Activated CD8-positive, alpha-beta memory T cell treated with anti-CD3 and anti-CD28 coated beads for 4 hours (primary cell): ENCODE data around the gene TAF1C.
"Not testable (repeated sequence)": the region's sequence is repeated elsewhere in the genome, so short reads cannot be mapped to it uniquely, and the experiment has no call there.

Experiments
- DNase-seq, 2 donors: peaks; one replicate each; pipeline ENCODE4 v3.0.0-alpha.2; 2020; ENCODE audit warnings: low read depth in 2 of 2

The TAF1C gene

GRCh38 chr16:84212154-84212553 is 25.3 kb upstream of the TAF1C start:
- no peak for DNase-seq

GRCh38 chr16:84209989-84210388 is 23.1 kb upstream of the TAF1C start:
- no peak for DNase-seq

DNA sequence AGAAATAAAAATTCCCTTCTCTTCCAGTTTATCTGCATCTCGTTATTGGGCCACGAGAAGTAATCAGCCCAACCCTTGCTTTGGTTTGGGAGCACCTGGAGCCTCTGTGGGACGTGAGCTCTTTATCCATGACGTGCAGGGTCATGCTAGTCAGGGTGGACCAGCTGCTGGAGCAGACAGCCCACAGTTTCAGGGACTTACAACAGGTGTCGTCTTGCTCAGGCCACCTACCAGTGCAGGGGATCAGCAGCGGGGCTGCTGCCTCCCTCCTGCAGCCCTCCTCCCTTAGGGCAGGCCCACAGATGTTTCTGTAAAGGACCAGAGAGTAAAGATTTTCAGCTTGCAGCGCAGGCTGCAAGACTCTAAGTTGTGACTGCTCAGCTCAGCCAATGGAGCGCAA is 21.0 kb upstream of the TAF1C start:
- no peak for DNase-seq

GRCh38 chr16:84207251-84207650 is 20.4 kb upstream of the TAF1C start:
- no peak for DNase-seq

DNA sequence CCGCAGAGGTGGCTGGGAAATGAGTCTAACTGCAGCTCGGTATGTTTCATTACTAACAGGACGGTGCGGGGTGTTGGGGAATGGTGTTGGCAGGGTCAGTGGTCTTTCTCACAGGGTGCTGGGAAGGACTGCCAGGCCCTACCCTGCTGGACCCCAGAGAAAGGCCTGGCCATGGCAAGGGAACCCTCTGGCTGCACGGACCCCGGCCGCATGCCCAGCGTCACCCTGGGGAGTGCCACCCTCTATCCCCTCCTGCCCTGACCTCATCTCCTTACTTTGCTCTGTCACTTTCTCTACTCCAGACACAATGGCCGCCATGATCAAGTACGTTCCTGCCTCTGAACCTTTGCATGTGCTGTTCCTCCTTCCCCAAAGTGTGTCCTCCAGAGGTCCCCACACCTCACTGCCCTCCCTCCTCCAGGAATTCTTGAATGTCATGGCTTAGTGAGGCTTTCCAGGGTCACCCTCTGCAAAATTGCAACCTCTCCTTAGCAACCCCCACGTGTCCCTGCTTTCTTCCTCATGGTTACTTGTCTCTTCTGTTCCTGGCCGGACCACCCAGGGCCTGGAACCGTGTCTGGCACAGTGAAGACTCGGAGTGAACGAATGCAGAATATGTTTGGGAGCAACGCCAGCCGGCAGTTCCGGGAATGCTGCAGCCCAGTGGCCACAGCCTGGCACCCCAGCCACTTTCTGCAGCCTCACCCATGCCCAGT is 19.3 kb upstream of the TAF1C start:
- no peak for DNase-seq

GRCh38 chr16:84205123-84205522 is 18.3 kb upstream of the TAF1C start:
- DNase-seq: not testable (repeated sequence)

GRCh38 chr16:84204551-84204950 is 17.7 kb upstream of the TAF1C start:
- DNase-seq: not testable (repeated sequence)

GRCh38 chr16:84199861-84200260 is 13.0 kb upstream of the TAF1C start:
- no peak for DNase-seq

DNA sequence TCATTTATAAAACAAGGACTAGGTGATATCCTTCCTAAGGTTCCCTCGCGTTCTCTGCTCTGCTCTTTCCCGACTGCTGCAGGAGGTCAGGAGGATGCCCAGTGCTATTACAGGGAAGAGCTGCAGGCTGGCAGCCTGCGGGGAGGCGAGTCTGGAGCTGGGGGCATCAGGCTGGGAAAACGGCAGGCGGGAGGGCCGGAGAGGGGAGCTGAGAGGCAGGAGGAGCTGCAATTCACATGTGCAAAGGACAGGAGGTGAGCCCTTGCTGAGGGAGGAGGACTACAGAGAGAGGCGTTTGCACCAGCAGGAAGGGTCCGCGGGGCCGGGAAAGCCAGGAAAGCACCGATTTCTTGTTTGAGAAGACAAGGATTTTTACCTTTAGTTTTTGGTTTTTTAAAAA is 12.2 kb upstream of the TAF1C start:
- DNase-seq: no peak

GRCh38 chr16:84198401-84198800 is 11.5 kb upstream of the TAF1C start:
- DNase-seq: no peak

DNA sequence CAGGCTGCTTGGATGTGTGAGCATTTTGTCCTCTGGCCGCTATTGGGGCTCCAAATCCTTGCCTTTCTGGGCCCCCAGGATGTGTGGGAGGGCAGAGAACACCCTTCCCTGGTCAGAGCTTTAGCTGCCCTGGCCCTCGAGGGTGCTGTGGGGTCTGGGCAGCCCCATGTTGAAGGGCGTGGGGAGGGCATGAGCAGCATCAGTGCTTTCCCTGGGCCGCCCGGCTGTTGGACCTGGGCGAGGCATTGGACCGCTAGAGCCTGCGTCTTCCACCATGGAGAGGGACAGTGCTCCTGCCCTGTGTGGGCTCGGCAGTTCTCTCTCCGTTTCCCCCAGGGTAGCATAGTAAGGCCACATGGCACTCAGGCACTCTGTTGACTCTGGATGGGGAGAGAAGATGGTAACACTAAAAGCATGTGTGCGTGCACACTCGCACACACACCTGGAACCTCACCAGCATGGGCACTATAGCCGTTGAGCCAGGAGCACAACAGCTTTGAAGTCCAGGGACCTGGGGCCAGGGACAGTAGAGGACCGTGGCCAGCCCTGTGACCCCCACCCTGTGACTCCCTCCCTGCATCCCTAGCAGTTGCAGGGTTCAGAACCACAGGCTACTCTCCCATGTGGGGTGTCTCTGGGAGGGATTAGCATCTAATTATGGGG is 10.7 kb upstream of the TAF1C start:
- no peak for DNase-seq

GRCh38 chr16:84196727-84197394 is 10.0 kb upstream of the TAF1C start:
- no peak for DNase-seq

DNA sequence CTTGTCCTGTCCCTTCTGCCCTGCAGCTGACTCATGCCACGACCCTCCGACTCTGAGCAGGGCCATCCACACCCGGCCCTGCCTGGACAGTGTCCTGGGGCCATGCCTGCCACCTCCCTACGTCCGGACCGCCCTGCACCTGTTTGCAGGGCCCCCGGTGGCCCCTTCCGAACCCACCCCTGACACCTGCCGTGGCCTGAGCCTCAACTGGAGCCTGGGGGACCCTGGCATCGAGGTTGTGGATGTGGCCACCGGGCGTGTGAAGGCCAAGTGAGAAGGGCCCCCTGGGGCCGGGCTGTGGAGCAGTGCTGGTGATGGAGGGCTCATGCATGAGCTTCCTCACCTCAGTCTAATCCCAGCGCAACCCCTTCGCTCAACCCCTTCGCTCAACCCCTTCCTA is 9.2 kb upstream of the TAF1C start:
- DNase-seq: no peak

DNA sequence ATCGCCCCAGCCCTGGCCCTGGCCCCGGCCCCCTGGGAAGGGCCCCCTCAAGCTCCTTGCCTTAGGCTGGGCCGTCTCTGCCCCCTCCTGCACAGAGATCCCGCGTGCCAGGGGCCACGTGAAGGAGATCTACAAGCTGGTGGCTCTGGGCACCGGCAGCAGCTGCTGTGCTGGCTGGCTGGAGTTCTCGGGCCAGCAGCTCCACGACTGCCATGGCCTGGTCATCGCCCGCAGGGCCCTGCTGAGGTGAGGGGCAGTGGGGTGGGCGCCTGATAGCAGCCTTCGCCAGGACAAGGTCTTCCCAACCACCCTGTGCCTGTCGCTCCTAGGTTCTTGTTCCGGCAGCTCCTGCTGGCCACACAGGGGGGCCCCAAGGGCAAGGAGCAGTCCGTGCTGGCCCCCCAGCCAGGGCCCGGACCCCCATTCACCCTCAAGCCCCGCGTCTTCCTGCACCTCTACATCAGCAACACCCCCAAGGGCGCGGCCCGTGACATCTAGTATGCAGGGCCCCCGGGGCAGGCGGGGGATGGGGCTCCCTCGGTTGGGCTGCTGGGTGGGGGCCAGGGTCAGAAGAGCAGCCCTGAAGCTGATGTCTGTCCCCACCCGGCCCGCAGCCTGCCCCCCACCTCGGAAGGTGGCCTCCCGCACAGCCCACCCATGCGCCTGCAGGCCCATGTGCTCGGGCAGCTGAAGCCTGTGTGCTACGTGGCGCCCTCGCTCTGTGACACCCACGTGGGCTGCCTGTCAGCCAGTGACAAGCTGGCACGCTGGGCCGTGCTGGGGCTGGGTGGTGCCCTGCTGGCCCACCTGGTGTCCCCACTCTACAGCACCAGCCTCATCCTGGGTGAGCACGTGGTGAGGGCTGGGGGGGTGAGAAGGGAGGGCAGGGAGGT is 8.6 kb upstream of the TAF1C start:
- no peak for DNase-seq

GRCh38 chr16:84194470-84195200 is 7.8 kb upstream of the TAF1C start:
- DNase-seq: no peak

DNA sequence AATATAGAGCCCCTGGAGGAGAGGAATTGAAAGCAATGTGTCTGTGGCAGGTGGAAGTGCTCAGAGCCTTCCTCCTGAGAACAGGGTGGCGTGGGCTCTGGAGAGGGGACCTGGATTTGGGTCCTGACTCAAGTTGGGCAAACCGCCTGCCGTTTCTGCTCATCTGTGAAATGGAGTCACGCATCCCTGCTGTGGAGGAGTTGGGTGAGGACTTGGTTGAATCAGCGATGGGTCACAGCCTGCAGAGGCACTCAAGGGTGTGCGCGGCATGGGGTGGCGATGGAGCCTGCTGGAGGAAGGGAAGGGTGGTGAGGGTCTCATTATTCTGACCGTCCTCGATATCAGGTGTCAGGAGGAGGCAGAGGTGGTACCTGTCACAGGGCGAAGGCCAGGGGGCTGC is 7.2 kb upstream of the TAF1C start:
- no peak for DNase-seq

DNA sequence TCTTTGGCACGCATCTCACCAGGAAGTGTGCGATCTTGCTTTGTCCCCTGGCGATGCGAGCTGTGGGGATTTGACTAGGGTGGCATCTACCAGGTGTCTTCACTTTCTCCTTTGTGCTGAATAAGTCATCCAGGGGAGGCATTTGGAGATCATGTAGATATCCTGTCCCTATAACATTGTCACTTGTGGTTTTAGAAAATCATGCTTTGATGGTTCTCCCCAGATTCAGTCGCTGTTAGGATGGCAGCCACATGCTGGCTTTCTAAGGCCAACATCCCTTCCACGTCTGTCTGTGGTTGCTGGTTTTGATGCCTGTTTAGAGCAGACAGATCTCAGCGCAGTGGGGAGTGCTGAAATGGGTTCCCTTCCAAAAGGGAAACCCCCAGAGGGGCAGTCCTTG is 6.6 kb upstream of the TAF1C start:
- no peak for DNase-seq

DNA sequence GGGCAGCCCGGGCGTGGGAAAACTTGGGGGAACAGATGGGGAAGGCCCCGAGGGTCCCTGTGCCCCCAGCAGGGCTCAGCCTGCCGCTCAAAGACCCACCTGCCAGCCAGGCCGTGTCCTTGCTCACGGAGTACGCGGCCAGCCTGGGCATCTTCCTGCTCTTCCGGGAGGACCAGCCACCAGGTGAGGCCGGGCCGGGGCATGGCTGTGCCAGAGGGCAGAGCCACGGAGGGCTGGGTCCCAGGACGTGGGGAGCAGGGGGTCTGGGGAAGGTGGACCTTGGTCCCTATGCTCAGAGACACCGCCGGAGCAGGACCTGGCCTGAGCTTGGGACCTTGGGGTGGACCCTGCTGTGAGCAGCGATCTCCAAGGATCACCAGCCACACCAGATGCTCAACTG is 4.6 kb upstream of the TAF1C start:
- no peak for DNase-seq

DNA sequence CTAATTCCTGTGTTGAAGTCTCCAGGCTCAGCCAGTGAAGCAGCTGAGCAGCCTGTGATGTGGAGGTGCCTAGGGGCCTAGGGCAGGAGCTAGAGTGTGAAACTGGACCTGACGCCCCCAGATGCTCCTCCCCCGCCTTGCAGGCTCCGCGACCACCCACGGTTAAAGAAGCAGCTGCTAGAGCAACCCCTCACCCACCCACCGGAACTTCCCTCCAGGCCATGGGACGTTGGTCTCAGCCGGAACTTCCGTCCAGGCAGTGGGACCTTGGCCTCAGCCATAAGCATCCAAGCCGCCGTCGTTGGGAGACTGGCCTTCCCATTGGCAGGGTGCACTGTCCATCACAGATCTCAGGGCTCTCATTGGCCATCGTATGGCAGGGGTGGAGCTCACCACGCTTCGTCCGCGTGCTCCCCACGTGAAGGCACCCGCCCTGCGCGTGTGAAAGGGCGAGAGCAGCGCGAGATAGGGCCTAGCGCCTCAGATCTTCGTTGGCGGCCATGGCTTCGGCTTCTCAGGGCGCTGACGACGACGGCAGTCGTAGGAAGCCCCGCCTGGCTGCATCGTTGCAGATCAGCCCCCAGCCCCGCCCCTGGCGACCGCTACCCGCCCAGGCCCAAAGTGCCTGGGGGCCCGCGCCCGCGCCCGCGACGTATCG is 4.0 kb upstream of the TAF1C start, which contains the start of gene ADAD2:
Gene ADAD2 (plus strand): TSS at position 427 of the 658 bp plus-strand sequence. CDS start 74 bp downstream, at position 501.
- DNase-seq: no peak

GRCh38 chr16:84184775-84185174 is 2.1 kb downstream of the TAF1C start:
- DNase-seq: no peak
